Measurements from ENCODE around the gene FANCC.

- peak; percentile 48 for TF ChIP-seq POLR2AphosphoS5 (IDR thresholded peaks at IDR 0.05)
- TF ChIP-seq, protein P1, sequence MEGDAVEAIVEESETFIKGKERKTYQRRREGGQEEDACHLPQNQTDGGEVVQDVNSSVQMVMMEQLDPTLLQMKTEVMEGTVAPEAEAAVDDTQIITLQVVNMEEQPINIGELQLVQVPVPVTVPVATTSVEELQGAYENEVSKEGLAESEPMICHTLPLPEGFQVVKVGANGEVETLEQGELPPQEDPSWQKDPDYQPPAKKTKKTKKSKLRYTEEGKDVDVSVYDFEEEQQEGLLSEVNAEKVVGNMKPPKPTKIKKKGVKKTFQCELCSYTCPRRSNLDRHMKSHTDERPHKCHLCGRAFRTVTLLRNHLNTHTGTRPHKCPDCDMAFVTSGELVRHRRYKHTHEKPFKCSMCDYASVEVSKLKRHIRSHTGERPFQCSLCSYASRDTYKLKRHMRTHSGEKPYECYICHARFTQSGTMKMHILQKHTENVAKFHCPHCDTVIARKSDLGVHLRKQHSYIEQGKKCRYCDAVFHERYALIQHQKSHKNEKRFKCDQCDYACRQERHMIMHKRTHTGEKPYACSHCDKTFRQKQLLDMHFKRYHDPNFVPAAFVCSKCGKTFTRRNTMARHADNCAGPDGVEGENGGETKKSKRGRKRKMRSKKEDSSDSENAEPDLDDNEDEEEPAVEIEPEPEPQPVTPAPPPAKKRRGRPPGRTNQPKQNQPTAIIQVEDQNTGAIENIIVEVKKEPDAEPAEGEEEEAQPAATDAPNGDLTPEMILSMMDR (IDR thresholded peaks at IDR 0.05), result no peak
These were observed 242.9 kb downstream of the FANCC start for GRCh38 chr9:95074632-95075031.
